G401 (cell line): ENCODE measurements around the gene KIF3B. TPM values are rescaled to one million over a fixed set of nuclear protein-coding genes. Genes with fewer than 3 reads are reported as not detected.

ENCODE experiments used
- DNase-seq: peaks from one replicate; pipeline ENCODE4 v3.0.0-alpha.2; 2015; ENCODE audit warnings: low spot score
- in situ Hi-C: cut with HindIII; loops from 2 replicates; pipeline ENCODE4 v1.10.0; 2016; ENCODE audit warnings: low sequenced_read_pairs, mixed read lengths
- total RNA-seq: library from RNA; depleted of rRNA; stranded (reverse); fragments of >200 nt; shearing (Covaris generic); gene quantifications from 2 replicates; pipeline ENCODE4 v1.2.3, GENCODE V29; 2014; rRNA removed

The KIF3B gene
- 14.6 and 19.1 TPM in 2 replicates for total RNA-seq

- peak; percentile 89 for DNase-seq
- in situ Hi-C loops, result no loop called here
Measured at GRCh38 chr20:32277361-32278198, at the start of gene KIF3B. Gene KIF3B (plus strand): TSS chr20:32277651. CDS start chr20:32309778, 32,127 bp downstream.

DNA sequence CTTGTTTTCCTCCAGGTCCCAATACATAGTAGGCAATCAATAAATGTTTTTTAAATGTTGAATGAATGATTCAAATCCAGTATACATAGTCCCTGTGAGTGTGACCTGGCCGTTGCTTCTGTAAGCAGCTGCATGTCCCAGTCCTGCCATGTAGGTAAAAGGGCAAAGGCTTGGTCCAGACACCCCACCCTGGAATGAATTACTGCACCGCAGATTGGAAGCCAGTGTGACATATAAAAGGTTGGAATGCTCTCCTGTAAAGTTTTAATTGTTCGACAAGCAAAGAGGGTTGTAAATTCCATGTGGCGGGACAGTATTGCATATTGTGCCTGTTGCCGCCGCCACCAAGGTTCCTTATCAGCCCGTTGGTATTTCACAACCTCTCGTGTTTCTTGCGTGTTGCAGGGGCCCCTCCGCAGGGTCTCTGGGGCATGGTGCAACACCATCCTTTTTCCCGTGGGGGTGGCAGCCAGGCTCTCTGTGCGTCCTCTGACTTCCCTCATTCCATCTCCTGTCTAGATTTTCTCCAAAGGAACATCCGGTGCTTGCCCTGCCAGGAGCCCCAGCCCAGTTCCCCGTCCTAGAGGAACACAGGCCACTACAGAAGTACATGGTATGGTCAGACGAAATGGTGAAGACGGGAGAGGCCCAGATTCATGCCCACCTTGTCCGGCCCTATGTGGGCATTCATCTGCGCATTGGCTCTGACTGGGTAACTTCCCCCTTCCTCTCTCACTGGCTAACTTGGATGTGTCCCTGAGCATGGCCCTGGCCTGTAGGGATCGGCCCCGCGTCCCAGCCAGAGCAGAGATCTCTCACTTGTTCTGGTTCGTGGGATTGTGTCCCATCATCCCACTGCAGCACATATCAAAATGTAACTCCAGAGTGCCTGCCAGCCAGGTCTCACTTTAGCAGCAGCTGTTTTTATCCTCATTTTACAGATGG lies 49.4 kb upstream of the KIF3B start:
- DNase-seq, result no peak
- in situ Hi-C loops, result no loop called here

- in situ Hi-C loops, result no loop called here
- DNase-seq, result no peak
Measured at GRCh38 chr20:32229251-32229747, 48.2 kb upstream of the KIF3B start.

DNA sequence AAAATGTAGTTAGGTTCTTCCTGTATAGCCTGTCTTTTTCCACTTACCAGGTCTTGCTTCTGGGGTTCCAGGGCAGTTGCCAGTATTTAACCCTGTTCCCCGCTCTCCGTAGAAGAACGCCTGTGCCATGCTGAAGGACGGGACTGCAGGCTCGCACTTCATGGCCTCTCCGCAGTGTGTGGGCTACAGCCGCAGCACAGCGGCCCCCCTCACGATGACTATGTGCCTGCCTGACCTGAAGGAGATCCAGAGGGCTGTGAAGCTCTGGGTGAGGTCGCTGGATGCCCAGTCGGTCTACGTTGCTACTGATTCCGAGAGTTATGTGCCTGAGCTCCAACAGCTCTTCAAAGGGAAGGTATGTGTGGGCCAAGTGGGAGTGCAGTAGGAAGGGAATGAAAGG lies 46.7 kb upstream of the KIF3B start:
- DNase-seq, result no peak
- in situ Hi-C loops, result no loop called here

- no peak for DNase-seq
- in situ Hi-C loops, result no loop called here
Measured at GRCh38 chr20:32231245-32231644, 46.2 kb upstream of the KIF3B start.

DNA sequence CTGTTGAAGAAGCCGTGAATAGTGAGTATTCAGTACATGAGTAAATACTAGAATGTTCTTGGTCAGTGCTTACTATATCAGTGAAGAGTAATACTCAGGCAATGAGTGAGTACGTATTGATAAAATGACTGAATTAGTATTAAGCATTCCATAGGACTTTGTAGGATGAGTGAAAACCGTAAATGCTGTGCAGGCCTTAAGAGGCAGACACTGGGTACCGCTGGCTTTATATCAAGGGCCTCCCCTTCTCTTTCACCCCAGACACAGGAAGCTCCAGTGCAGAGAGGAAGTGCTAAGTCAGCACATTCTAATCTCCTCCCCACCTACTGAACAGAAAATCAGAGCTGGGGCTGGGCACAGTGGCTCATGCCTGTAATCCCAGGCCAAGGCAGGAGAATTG lies 45.6 kb upstream of the KIF3B start:
- DNase-seq, result no peak
- in situ Hi-C loops, result no loop called here

- in situ Hi-C loops, result no loop called here
- no peak for DNase-seq
Measured at GRCh38 chr20:32232326-32232886, 45.0 kb upstream of the KIF3B start.

DNA sequence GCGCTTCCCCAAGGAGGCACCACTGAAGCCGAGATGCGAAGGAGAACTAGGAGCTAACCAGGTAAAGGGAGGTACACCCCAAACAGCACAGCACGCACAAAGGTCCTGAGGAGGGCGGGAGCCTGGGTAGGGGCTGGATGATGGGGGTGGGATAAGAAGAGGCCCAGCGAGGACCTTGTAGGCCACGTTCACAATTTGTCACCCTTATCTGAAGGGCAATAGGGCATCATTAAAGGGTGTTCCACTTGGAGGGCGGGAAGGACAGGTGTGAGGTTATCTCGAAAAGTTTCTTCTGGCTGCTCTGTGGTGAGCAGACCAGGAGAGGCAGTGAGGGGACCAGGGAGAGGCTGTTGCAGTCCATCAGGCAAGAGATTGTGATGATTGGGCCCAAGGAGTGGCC lies 44.2 kb upstream of the KIF3B start:
- in situ Hi-C loops, result no loop called here

GRCh38 chr20:32234135-32234808 lies 43.2 kb upstream of the KIF3B start:
- no peak for DNase-seq
- in situ Hi-C loops, result no loop called here

More for the DNA sequence above, 44.2 kb upstream of the KIF3B start:
- DNase-seq, result no peak

DNA sequence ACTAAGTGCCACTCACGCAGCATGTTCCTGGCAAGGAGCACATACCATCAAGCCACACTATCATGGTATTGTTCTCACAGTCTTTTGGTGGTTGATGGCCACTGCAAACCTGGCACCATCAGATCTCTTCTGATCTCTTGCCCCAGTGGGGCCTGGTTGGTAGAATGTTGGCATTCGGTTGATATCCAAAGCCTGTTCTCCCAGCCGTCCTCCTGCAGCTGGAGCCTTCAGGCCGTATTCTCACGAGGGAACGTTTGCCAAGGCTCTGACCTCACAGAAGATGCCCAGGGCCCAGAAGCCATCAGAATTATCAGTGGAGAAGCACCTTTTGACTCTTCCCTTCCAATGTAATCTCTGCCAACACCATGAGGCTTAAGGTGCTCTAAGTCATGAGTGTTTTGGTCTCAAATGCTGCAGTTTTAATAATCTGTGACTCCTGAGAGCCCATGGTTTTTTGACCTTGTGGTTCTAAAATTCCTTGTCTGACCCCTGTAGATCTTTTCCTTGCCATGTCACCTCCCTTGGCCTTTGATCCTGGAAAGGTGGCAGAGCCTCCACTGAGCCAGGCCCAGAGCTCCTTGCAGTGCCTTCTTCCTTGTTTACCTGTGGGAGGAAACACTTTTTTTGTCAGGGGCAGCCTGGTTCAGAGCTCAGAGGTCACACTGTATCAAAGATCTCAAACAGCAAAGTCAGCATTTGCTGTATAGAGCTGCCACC lies 42.0 kb upstream of the KIF3B start:
- in situ Hi-C loops, result no loop called here
- DNase-seq, result no peak

GRCh38 chr20:32236048-32236533 lies 41.4 kb upstream of the KIF3B start:
- in situ Hi-C loops, result no loop called here
- no peak for DNase-seq

DNA sequence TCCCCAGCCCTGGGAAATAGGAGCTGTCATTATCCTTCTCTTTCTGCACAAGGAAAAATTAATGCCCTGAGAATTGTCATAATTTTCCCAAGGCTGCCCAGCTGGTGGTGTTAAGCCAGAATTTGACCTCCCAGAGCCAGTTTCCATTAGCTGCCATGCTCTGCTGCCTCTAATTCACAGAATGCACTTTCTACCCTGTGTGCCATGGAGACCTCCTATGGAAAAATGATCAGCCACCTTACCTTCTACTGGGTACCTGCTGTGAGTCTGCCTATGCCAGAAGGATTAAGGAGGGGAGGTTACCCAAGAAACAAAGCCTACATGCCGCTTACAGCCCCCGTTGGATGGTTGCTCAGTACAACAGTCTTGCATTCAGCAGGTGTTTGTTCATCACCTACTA lies 40.6 kb upstream of the KIF3B start:
- DNase-seq, result no peak
- in situ Hi-C loops, result no loop called here

DNA sequence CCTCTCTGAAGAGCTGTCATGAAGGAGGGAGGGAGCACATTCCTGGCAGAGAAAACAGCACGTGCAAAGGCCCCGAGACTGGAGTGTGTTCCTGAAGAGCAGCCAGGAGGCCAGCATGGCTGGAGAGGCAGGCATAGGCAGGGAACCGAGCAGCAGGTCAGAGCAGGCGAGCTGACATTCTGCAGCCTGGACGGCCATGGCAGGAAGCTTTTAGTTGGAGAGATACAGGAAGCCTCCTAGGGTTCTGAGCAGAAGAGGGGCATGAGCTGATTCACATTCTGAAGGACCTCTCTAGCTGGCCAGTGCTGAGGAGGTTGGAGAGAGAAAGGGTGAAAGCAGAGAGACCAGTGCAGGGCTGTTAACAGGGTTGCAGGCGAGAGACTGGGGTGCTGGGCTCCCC lies 40.0 kb upstream of the KIF3B start:
- DNase-seq, result no peak
- in situ Hi-C loops, result no loop called here

GRCh38 chr20:32238483-32239425 lies 38.7 kb upstream of the KIF3B start:
- in situ Hi-C loops, result no loop called here
- no peak for DNase-seq

GRCh38 chr20:32240205-32240604 lies 37.2 kb upstream of the KIF3B start:
- in situ Hi-C loops, result no loop called here

DNA sequence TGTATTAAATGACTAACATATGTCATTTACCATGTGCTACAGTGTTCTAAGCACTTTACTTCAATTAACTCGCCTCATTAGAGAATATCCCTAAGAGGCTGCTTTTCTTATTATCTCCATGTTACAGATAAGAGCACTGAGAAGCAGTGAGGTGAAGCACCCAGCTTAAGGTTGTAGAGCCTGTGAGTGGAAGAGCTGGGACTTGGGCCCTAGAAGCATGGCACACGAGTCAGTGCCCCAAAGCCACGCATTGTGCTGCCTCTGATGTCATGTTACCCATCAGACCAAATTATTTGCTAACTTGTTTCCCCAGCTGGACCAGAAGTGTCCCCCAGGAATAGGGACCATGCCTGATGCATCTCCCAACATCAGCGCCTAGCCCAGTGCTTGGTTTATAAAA lies 35.6 kb upstream of the KIF3B start:
- in situ Hi-C loops, result no loop called here
- DNase-seq, result no peak

More at GRCh38 chr20:32240205-32240604, 37.2 kb upstream of the KIF3B start:
- no peak for DNase-seq

- no peak for DNase-seq
- in situ Hi-C loops, result no loop called here
Measured at GRCh38 chr20:32244150-32244823, 33.2 kb upstream of the KIF3B start.
